PFSK-1 (cell line): ENCODE data around the gene NOP16.

Source experiments
- FOXP2 ChIP-seq: optimal IDR thresholded peaks from 2 replicates; pipeline ENCODE3; 2011; ENCODE audit warnings: borderline replicate concordance, control low read depth, inconsistent platforms; ENCODE audit not compliant: insufficient read depth; ENCODE audit errors: extremely low read length, extremely low read depth
- POLR2AphosphoS5 ChIP-seq: IDR thresholded peaks from 2 replicates; pipeline ENCODE4 v1.6.1; 2012; ENCODE audit warnings: low read depth, mild to moderate bottlenecking, control low read depth, low read length, moderate library complexity
- SIN3A ChIP-seq: IDR thresholded peaks from 2 replicates; pipeline ENCODE4 v1.6.1; 2012; ENCODE audit warnings: mild to moderate bottlenecking, low read length, moderate library complexity, borderline replicate concordance; ENCODE audit not compliant: insufficient read depth
- TAF1 ChIP-seq: IDR thresholded peaks from 2 replicates; pipeline ENCODE4 v1.6.1; 2012; ENCODE audit warnings: low read length, control low read depth, borderline replicate concordance; ENCODE audit not compliant: insufficient read depth
- TF ChIP-seq, protein P1 (sequence below), 2 experiments: IDR thresholded peaks; 2 replicates each; pipeline versions ENCODE4 v1.6.1 to v1.8.0; 2011 to 2012; ENCODE audit warnings: low read depth in 2 of 2, low read length in 2 of 2, control low read depth in 1 of 2, inconsistent platforms in 1 of 2, mild to moderate bottlenecking in 1 of 2, moderate library complexity in 1 of 2; ENCODE audit not compliant: insufficient read depth in 1 of 2

NOP16 gene

DNA sequence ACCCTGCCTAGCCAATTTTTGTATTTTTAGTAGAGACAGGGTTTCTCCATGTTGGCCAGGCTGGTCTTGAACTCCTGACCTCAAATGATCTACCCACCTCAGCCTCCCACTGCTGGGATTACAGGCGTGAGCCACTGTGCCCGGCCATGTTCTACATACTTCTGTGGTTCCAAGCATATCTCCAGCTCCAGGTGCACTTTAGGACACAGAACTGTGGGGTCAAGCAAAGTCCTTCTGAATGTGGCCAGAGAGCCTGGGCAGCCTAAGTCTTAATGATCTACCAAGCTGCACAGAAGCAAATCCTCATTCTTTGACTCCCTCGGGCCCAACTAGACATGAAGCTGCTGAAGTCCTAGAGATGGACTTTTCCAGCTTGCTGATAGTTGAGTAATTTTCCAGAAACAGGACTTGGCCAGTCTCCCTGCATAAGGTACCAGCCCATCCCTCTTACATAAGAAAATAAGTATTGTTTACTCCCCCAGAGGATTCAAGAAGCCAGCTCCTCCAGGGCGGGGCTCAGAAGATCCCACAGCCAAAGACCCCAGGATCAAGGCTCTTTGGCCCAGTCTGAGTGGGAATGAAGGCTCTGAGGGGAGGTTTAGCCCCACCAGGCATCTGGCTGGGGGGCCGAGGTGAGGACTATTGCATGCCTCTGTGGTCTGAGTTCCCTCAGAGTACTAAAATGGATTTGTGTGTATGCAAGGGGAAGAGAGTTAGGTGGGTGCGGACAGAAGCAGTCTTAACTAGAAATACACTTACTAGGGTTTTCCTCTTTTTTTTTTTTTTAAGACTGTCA lies 19.3 kb upstream of the NOP16 start:
- TF ChIP-seq, protein P1, sequence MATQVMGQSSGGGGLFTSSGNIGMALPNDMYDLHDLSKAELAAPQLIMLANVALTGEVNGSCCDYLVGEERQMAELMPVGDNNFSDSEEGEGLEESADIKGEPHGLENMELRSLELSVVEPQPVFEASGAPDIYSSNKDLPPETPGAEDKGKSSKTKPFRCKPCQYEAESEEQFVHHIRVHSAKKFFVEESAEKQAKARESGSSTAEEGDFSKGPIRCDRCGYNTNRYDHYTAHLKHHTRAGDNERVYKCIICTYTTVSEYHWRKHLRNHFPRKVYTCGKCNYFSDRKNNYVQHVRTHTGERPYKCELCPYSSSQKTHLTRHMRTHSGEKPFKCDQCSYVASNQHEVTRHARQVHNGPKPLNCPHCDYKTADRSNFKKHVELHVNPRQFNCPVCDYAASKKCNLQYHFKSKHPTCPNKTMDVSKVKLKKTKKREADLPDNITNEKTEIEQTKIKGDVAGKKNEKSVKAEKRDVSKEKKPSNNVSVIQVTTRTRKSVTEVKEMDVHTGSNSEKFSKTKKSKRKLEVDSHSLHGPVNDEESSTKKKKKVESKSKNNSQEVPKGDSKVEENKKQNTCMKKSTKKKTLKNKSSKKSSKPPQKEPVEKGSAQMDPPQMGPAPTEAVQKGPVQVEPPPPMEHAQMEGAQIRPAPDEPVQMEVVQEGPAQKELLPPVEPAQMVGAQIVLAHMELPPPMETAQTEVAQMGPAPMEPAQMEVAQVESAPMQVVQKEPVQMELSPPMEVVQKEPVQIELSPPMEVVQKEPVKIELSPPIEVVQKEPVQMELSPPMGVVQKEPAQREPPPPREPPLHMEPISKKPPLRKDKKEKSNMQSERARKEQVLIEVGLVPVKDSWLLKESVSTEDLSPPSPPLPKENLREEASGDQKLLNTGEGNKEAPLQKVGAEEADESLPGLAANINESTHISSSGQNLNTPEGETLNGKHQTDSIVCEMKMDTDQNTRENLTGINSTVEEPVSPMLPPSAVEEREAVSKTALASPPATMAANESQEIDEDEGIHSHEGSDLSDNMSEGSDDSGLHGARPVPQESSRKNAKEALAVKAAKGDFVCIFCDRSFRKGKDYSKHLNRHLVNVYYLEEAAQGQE (IDR thresholded peaks at IDR 0.05; ENCODE audit: insufficient read depth in 1 of 2, low read depth in 2 of 2, low read length in 2 of 2) = no peak
- TF ChIP-seq TAF1 (no peak), SIN3A (no peak), POLR2AphosphoS5 (no peak), FOXP2 (no peak)

DNA sequence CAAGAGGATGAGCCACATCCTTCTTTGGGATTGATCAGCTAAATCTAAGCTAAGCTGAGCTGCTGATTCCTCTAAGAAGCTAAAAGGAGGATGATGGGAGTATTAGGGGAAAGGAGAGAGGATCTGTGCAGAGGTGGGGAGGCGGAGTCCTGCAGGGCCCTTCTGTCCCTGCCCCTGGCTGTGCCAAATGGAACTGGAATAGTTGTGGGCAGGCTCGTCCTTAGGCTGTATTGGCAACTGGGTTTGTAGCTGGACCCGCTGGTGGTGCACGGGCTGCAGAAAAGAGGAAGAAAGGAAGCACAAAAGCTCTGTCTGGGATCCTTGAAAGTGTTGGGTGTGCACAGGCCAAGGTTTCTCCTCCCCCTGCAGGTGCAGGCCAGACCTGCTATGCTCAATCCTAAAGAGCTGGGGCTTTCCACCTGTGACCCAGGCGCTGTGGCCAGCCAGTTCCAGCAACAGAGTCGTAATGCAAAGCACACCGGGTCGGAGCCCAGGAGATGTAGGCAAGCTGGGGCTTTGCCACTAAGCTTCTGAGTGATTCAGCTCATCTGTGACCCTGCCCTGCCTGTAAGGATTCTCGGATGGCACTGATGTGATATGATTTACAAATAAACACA lies 18.1 kb upstream of the NOP16 start:
- TF ChIP-seq, protein P1 (IDR thresholded peaks at IDR 0.05; ENCODE audit: insufficient read depth in 1 of 2, low read depth in 2 of 2, low read length in 2 of 2) = no peak
- TF ChIP-seq FOXP2 = no peak

DNA sequence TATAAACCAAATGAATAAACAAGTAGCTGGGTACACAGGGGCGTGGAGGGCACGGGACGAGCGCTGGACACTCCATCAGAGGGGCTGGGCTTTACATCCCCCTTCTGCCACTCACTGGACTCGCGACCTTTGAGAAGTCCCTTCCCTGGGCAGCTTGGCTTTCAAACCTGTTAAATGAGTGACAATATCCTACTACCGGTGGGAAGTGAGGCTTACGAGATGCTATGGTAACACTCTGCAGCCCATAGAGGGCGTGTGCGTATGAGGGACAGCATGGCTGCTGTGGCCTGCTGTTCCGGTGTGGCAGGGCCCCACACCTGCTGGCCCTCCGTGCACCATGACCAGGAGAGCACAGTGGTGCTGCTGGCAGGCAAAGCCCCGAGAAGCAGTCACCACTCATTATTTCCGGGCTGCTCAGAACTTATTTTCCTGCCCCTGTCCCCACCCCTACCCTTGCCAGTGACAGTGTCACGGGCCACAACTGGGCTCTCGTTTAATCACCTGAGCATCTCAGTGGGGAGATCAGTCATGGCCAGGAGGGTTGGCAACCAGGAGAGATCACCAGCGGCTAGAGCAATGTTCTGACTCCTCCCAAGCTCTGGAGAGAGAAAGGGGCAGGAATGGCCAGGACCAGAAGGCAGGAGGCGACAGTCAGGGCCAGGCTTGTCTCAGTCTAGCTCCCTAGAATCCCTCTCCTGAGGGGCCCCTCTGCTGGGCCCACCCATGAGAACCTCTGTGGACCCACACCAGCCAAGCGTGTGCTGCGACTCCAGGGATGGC lies 17.4 kb upstream of the NOP16 start:
- TF ChIP-seq, protein P1 (IDR thresholded peaks at IDR 0.05; ENCODE audit: insufficient read depth in 1 of 2, low read depth in 2 of 2, low read length in 2 of 2) = no peak
- TF ChIP-seq FOXP2 (no peak), SIN3A (no peak), POLR2AphosphoS5 (no peak), TAF1 (no peak)

DNA sequence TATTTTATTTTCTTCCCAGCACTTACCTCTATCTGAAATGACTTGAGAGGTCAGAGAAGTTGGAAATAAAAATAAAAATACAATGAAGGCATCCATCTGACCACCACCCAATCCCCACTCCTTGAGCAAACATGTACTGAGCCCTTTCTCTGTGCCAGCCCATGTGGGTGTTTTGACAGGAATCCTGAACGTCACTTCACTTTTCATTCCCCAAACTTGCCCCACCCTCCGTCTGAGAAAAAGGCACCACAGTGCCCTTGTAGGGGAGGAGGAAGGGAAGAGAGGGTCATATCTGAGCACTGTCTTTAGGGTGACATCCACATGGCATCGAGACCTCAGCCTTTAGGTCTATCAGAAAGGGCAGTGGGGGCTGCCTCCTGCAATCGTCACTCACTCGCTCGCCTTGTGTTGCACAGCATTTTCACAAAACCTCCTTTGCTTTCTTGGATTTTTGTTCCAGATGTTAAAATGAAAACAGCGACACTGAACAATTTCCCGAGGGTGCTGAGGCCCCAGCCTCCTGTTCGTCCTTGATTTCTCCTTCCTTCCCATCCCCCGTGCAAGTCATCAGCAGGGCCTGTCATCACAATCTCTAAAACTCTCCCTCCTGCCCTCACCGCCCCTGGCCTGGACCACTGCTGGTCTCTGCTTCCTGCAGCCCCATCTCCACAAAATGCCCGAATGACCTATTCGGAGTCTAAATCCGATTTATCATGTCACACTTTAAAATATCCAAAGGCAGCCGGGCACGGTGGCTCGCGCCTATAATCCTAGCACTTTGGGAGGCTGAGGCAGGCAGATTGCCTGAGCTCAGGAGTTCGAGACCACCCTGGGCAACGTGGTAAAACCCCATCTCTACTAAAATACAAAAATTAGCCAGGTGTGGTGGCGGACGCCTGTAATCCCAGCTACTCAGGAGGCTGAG lies 13.1 kb upstream of the NOP16 start:
- TF ChIP-seq FOXP2 (no peak), SIN3A (no peak), TAF1 (no peak), POLR2AphosphoS5 (no peak)
- TF ChIP-seq, protein P1 (IDR thresholded peaks at IDR 0.05; ENCODE audit: insufficient read depth in 1 of 2, low read depth in 2 of 2, low read length in 2 of 2) = no peak
